HG02763 (cell line): ENCODE results near the gene NELL2.
"Not testable (repeated sequence)": the region's sequence is repeated elsewhere in the genome, so short reads cannot be mapped to it uniquely, and the experiment has no call there.

ENCODE experiments used
- ATAC-seq: cut with Tn5 transposase; IDR thresholded peaks from one replicate; pipeline ENCODE4 v1.9.1; 2021; ENCODE audit warnings: mild to moderate bottlenecking, moderate library complexity; ENCODE audit not compliant: unreplicated experiment

Gene NELL2

DNA sequence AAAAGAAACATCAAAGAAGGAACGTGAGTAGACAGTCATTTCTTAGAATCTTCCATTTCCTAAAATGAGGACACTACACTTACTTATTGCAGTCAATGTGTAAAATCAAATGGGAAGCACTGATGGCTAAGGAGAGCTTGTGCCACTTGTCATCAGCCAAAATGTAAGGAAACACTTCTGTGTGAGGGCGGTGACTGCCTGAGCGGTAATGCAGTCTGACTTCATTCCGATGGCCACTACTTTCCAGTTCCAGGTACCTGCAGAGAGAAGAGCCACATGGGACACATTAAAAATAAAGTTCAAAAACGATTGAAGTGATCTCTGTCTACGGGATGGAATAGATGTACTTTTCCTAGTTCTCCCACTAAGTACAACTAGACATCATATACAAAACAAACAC, 96.3 kb downstream of the NELL2 start:
- ATAC-seq, result no peak

DNA sequence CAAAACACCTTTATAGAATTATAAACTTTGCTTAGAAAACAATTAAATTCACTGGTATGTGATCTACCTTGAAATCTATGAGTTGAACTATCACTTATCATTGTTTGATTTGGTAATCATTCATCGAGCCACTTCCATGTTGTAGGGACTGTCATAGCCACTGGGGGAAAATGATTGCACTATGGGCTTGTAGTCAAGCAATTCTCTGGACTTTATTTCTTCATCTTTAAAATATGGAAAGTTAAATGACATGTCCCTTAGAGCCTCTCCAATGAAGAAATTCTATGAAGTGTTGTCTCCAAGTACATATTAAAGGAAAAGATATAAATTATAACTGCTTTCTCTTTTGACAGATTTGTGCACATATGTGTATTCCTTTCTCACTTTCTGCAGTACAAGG, 97.3 kb downstream of the NELL2 start:
- no peak for ATAC-seq

DNA sequence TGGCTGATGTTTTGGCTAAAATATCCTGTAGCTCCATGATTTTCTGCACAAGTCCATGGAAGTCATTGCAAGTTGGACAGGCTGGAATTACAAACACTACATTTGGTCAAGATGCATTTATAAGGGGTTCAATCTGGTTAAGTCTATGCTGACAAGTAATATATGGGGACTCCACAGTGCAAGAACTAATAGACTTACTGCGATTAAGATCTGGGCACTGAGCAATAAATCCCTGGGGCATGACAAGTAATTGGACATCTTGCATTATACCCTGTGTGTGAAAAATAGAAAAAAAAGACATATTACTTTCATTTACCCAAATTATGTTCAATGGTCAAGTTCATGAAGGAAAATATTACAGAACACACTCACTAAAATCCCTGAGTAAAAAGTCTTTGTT, 99.1 kb downstream of the NELL2 start:
- no peak for ATAC-seq

DNA sequence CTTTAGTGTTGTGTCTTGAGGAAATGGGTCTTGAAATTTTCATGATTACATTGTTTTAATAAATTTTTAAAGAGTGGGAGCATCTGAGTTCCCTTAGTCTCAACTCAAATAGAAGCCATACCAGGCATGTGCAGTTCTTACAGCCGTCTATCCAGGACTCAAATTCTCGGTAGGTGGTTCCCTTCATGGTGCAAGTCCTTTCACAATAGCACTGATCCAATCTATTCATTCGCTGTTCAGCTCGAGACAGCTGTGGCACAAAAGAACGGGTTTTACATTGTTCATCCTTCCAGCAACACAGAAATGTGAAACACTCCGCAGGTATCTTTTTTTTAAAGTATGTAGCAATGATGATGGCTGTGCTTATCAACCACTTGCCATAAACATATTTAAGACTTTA, 100.2 kb downstream of the NELL2 start:
- no peak for ATAC-seq

DNA sequence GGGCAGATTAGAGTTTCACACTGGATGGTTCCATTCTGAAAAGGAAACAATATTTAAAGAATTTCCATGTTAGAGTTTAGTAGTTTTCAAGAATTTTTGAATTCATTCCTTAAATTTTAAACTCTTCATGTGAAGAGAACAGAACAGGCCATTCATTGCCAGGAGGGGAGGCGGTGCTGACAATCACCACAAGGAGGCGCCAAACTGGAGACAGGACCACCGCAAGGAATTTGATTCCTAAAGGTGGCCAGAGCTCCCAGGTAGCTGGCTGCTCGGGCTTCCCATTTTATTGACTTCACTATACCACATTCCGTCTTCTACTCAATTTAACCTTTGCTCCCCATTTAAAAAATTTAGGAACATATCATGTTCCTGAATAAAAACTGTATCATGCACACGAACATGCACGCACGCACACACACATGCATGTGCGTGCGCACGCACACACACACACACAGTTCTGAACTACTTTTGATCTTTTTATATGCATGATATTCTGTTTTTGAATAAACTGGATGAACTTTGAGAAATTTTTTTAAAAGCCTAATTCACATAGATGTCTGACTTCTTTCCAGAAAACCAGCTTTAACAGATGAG, 101.2 kb downstream of the NELL2 start:
- ATAC-seq, result no peak

DNA sequence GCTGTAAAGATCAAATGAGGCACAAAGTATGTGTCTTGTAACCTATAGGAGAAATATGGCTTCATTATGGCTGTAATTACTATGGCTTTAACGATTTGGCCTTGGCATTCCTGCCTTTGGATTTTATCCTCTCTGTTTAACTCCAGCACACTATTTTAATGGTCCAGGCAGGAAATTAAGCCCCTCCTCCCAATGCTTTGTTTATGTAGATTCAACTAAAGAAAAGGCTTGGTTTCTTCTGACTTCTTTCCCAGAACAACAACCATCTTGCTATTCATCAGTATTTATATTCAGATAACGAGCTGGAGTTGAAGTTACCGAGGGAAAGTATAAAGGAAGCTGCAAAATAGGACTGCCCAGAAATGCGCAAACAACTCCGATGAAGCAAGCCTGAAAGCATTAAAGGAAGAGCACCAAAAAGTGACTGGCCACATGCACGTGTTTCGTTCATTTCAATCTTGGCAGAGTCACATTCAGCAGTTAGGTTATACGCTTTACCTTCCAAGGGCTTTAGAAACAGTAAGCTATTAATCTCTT, 104.6 kb downstream of the NELL2 start:
- no peak for ATAC-seq

DNA sequence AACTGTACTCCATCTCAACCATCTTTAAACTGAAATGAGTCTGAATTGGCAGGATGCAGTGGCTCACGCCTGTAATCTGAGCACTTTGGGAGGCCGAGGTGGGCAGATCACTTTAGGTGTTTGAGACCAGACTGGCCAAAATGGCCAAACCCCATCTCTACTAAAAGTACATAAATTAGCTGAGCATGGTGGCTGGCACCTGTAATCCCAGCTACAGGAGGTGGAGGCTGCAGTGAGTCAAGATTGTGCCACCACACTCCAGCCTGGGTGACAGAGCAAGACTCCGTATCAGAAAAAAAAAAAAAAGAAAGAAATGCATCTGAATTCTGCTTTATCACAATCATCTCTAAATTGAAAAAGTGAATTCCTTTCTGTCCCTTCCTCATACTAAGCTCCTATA, 110.3 kb downstream of the NELL2 start:
- ATAC-seq, result no peak

DNA sequence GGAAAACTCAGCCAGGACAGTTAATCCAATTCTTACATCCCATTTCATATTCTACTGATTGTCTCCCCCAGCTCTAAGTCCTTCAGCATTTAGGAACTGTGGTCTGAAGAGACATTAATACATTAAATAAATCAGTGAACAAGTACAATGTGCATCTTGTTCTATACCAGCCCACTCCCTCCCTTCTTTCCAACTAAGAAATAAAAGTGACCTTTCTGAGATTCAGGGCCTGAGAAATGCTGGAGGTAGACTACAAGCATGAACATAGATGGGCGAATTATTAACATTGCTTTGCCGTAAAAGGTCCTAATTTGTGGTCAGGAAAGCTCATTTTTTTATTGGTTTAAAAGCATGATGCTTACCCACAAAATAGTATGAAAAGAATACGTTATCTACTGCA, 113.1 kb downstream of the NELL2 start:
- ATAC-seq, result no peak

DNA sequence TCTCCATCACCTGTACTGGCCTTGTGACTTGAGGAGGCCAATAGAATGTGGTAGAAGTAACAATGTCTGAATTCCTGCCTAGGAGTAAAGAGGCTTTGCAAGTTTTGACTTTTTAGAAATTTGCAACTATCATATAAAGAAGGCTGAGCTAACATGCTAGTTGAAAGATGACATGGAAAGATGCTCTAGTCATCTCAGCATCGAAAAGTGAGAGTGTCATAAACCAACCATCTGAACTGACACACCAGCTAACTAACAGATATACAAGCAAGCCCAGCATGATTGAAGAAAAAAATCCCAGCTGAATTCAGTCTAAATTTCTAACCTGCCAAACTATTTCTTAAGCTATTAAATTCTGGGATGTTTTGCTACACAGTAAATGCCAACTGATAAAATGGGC, 116.8 kb downstream of the NELL2 start:
- ATAC-seq, result no peak

DNA sequence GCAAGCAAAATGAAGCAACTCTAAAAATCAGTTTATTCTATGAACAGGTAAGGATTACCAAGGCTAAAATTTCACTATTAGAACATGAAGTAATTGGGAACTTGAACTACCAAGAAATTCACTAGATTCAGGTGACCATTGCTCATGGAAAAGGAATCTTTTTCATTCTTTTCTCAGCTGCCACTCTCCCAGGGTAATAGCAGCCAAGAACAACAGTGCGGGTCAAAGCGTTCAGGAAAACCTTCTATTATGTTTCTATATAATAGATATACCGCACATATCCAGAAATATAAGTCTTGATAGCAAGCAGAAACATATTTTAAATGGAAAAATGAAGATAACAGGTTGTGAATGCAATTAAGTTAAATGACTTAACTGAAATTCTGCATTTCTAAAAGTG, 125.6 kb downstream of the NELL2 start:
- no peak for ATAC-seq

DNA sequence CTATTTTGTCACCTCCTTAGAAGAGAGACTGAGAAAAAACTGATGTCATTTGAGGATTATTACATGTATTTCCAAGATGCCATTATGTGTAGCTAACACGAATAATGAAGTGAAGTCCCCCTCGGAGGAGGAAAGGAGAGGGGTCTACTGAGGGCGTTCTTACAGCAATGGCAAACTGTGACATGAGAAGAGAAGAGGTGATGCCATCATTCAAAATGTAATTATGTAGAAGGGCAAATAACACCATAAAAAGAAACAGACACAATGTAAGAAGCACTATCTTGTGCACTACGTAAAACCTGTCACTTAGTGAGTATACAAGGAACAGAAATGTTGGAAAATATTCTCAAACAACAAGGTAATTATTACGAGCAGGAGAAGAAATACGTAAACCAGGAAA, 126.5 kb downstream of the NELL2 start:
- no peak for ATAC-seq

DNA sequence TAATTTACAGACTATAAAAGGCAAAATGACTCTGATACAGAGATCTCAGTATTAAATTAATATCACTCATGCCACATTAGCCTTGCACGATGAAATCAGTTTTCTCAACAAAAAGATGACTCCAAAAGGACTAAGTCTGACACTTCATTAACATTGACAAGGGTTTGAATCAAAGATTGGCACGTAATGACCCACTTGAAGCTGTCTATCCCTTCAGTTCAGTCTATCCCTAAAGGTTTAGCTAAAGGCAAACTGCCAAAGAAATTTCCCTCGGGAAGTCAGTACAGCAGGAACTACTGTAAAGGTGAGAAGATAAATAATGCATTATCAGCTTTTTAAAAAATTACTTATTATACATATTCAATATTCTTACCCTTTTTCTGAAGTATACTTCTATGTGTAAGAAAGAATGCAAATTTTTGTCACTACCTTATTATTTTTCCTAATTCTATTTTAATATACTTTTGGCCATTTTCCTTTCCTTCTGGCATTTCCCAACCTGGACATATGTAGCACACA, 127.1 kb downstream of the NELL2 start:
- no peak for ATAC-seq

DNA sequence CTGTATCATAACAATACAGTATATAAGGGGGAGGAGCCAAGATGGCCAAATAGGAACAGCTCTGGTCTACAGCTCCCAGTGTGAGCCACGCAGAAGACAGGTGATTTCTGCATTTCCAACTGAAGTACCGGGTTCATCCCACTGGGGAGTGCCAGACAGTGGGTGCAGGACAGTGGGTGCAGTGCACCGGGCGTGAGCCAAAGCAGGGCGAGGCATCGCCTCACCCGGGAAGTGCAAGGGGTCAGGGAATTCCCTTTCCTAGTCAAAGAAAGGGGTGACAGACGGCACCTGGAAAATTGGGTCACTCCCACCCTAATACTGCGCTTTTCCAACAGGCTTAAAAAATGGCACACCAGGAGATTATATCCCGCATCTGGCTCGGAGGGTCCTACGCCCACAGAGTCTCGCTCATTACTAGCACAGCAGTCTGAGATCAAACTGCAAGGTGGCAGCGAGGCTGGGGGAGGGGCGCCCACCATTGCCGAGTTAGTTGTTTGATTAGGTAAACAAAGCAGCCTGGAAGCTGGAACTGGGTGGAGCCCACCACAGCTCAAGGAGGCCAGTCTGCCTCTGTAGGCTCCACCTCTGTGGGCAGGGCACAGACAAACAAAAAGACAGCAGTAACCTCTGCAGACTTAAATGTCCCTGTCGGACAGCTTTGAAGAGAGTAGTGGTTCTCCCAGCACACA, 134.7 kb downstream of the NELL2 start:
- ATAC-seq, result not testable (repeated sequence)

DNA sequence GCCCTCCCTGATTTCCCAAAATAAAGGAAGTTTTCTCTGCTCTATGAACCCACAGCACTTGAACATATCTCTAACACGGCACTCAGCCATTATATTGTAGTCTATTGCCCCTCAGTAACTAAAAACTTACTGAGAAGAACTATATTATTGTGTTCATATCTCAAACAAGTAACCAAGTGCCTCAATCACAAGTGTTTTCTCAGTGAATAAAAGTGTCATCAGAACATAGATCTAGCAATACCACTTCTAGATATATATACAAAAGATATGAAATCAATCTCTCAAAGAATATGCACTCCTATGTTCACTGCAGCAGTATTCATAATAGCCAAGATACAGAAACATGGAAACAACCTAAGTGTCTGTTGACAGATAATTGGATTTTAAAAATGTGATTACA, 138.1 kb downstream of the NELL2 start:
- ATAC-seq, result no peak

DNA sequence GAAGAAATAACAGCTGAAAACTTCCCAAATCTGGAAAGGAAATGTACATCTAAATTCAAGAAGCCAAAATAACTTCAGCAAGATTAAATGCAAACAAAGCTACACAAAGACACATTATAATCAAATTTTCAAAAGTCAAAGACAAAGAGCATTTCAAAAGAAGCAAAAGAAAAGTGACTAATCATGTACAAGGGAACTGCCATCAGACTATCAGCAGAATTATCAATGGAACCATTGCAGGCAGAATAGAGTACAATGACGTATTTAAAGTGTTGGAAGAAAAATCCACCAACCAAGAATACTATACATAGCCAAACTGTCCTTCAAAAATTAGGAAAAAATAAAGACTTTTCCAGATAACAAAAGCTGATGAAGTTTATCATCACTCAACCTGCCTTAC, 147.5 kb downstream of the NELL2 start:
- no peak for ATAC-seq

DNA sequence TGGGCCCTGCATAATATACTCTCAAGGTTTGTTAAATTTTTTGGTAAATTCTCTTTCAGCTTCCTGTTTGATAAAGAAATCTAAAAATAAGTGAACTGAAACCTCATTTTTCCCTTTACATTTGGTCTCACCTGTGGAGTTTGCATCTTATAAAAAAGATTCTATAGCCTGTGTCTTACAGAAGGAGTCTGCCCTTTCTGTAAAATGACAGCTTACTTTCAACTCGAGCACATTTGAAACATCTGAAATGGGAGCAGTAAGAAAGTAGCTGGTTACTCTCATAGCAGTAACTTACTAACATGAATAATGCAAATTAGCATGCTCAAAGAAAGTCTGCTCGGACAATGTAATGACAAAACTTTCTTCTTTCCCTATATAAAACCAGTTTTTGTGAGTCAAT, 155.8 kb downstream of the NELL2 start:
- ATAC-seq, result no peak

DNA sequence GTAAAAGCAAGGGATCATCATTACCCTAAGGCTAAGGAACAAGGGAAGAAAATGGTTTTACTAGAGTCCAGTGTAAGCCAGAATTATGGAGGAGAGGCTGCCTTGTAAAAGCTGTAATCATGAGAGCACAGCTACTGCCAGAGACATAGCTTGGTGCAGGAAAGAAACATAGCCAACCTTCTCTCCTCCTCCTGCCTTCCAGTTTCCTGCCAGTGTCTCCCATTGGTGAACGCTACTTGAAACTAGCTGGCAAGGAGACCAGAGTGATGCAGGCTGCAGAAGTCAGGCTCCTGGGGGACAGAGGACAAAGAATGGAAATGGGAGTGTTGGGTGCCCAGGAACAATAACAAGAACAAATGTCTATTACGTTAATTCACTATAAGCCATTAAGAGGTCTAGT, 158.5 kb downstream of the NELL2 start:
- ATAC-seq, result no peak

DNA sequence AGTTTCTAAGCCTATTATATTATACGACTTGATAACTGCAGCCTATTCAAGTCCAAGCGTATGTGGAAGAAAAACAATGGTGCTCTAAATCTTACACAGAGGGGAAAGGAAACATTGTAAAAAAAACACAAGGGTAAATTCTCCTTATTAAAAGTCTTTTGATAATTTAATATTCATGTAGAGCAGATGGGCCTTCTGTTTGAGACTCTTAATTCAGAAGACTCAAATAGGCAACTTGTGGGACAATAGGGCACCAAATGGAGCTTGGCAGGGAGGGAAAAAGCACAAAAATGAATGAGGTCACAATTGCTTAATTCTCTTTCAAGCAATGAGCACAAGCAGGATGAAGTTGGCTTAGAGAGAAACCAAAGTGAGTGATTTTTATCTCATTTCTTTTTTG, 159.4 kb downstream of the NELL2 start:
- no peak for ATAC-seq

DNA sequence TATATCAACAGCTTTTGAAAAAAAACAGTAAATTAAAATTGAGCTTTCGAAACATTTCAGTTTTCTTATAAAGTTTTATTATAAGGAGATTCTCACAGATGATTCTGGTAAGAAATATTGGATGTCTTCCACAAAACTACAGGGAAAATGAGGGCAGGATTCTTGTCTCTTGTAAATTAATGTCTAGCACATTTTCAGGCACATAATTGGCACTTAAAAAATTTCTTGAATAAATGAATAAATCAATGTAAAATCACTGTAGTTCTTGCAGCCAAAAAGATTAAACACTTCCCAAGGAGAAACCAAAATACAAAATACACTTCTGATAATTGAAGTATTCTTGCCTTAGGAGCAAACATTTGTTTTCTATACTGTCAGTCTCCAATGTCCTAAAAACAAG, 164.4 kb downstream of the NELL2 start:
- no peak for ATAC-seq

DNA sequence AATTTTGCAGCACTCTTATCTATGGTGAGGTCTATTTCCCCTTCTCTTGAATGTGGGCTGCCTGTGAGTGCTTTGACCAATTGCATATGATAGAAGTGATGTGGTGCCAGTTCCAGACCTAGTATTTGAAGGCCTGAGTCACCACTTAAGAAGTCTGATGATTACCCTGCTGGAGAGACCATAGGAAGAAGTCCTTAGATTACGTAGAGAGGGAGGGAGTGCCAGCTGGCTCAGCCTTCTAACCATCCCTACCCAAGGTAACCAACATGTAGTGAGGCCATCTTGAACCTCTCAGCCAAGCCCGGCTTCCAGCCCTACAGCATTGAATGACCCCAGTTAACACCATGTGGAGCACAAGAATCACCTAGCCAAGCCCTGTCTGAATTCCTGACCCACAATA, 166.9 kb downstream of the NELL2 start:
- no peak for ATAC-seq

DNA sequence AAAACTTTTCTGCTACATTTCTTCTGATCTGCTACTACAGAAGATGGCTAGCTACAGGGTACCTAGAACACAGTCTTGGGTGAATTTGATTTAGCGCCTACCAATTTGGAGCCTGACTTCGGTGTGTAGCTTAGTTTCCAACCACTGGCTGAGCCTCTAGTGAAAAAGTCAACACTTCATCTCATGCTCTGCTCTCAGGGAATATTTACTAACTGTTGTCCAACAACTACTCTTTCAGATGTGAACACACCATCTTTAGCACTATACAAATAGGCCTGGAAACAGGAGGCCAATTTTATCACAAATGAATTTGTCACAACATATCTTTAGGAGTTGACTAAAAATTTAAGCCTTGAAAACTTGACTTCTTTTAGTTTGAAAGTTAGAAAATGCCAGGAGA, 167.9 kb downstream of the NELL2 start:
- ATAC-seq, result no peak

DNA sequence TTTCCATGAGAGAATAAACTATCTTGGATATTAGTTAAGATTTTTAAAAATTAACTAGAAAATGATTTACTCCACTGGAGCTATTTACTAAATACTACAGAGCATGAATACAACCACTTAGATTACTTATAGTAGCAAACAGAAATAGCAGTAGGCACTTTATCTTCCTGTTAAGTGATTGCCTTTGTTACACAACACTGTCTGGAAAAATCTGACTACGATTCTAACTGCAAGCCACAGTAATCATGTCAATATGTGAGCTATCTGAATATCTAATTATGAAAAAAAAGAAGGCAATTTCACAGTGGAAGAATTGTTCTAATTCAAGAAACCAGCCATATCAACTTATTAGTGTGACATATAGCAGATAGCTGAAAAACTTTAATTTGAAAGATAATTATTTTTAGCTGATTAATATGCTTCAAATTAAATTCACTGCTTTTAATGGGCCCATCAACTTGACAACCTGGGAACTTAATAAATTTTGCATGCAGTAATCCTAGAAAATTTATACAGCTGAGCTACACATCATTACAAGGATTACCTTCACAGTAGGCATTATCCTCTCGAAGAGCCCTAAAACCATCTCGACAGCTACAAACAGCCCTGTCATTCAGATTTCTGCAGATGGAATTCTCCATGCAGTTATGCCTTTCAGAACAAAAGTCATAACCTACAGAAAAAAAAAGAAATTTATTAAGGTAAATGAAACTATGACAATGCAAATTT, 172.8 kb downstream of the NELL2 start:
- no peak for ATAC-seq
